ENCODE measurements around the gene SYT14.
"Not testable (repeated sequence)": the region's sequence is repeated elsewhere in the genome, so short reads cannot be mapped to it uniquely, and the experiment has no call there.

Gene SYT14

GRCh38 chr1:210124736-210125135 lies 186.7 kb downstream of the SYT14 start:
- no peak for DNase-seq

- DNase-seq = no peak
These were observed 187.1 kb downstream of the SYT14 start for GRCh38 chr1:210125143-210125542.

GRCh38 chr1:210129092-210129491 lies 191.1 kb downstream of the SYT14 start:
- no peak for DNase-seq

GRCh38 chr1:210129759-210130158 lies 191.7 kb downstream of the SYT14 start:
- no peak for DNase-seq

- DNase-seq = no peak
These were observed 194.6 kb downstream of the SYT14 start for GRCh38 chr1:210132582-210132981.

GRCh38 chr1:210143465-210144062 lies 205.5 kb downstream of the SYT14 start:
- DNase-seq = peak; percentile 40

GRCh38 chr1:210144736-210145135 lies 206.7 kb downstream of the SYT14 start:
- DNase-seq = no peak

- no peak for DNase-seq
These were observed 213.1 kb downstream of the SYT14 start for GRCh38 chr1:210151052-210151672.

GRCh38 chr1:210159211-210159610 lies 221.2 kb downstream of the SYT14 start:
- no peak for DNase-seq

- DNase-seq = no peak
These were observed 232.2 kb downstream of the SYT14 start for GRCh38 chr1:210170220-210170619.

- no peak for DNase-seq
These were observed 236.1 kb downstream of the SYT14 start for GRCh38 chr1:210174133-210174532.

- no peak for DNase-seq
These were observed 247.0 kb downstream of the SYT14 start for GRCh38 chr1:210185063-210185462.

- not testable (repeated sequence) for DNase-seq
These were observed 250.0 kb downstream of the SYT14 start for GRCh38 chr1:210187849-210188606.

- DNase-seq = no peak
These were observed 251.4 kb downstream of the SYT14 start for GRCh38 chr1:210189426-210189825.

GRCh38 chr1:210195635-210196160 lies 257.7 kb downstream of the SYT14 start:
- DNase-seq = no peak

GRCh38 chr1:210196266-210196665 lies 258.2 kb downstream of the SYT14 start:
- DNase-seq = not testable (repeated sequence)

- DNase-seq = no peak
These were observed 260.8 kb downstream of the SYT14 start for GRCh38 chr1:210198840-210199239.

GRCh38 chr1:210200124-210200736 lies 262.2 kb downstream of the SYT14 start:
- no peak for DNase-seq

- DNase-seq = no peak
These were observed 263.7 kb downstream of the SYT14 start for GRCh38 chr1:210201681-210202080.

GRCh38 chr1:210207597-210208450 lies 269.8 kb downstream of the SYT14 start:
- no peak for DNase-seq

GRCh38 chr1:210213335-210213734 lies 275.3 kb downstream of the SYT14 start:
- no peak for DNase-seq

All from COR-L47 (cell line).